Testis (tissue), 3 donors: ENCODE measurements around the gene CYFIP2. TPM values are rescaled to one million over a fixed set of nuclear protein-coding genes. Genes with fewer than 3 reads are reported as not detected.

Source experiments
- DNase-seq: peaks from one replicate; pipeline ENCODE4 v3.0.0-alpha.2; 2019
- H3K27ac ChIP-seq, 2 donors: fragments of 200-600 bp; sonication (generic); one replicate each; pipeline ENCODE4 v1.5.1; 2019
- H3K27me3 ChIP-seq: fragments of 200-600 bp; sonication (generic); one replicate; pipeline ENCODE4 v1.5.1; 2019
- H3K36me3 ChIP-seq: fragments of 200-600 bp; sonication (generic); one replicate; pipeline ENCODE4 v1.5.1; 2017; ENCODE audit warnings: low read depth; ENCODE audit errors: missing control alignments
- H3K4me1 ChIP-seq: fragments of 200-600 bp; sonication (generic); one replicate; pipeline ENCODE4 v1.5.1; 2019
- H3K4me3 ChIP-seq, 2 donors: fragments of 200-600 bp; sonication (generic); one replicate each; pipeline ENCODE4 v1.5.1; 2017 to 2019
- H3K9me3 ChIP-seq: fragments of 200-600 bp; sonication (generic); one replicate; pipeline ENCODE4 v1.5.1; 2017
- CTCF ChIP-seq, 3 experiments: fragments of 450-650 bp in 2 of 3; fragments of 200-600 bp in 1 of 3; sonication (generic) in 1 of 3; IDR thresholded peaks; one replicate each; pipeline ENCODE4 v1.5.1; 2016 to 2019; ENCODE audit warnings: antibody characterized with exemption in 3 of 3, mild to moderate bottlenecking in 2 of 3, moderate library complexity in 1 of 3
- POLR2A ChIP-seq: fragments of 450-650 bp; IDR thresholded peaks from one replicate; pipeline ENCODE4 v1.6.1; 2017; ENCODE audit warnings: antibody characterized with exemption, mild to moderate bottlenecking, moderate library complexity
- WGBS, 2 donors: methylation state at CpG; one replicate each; pipeline ENCODE4 v1.1.5; 2018; 5-methylcytosine and 5-hydroxymethylcytosine counted together
- intact Hi-C: fragments of 100-400 bp; cut with DNase I; formaldehyde crosslinking; loops from one replicate; pipeline ENCODE4 v1.15.1; 2023; ENCODE audit warnings: low total_unique reads
- polyA plus RNA-seq: library from polyadenylated mRNA; stranded (reverse); fragments of 350-450 nt; fragmentation: Illumina TruSeq; extraction: RNeasy Lipid Tissue Mini Kit (QIAGEN cat#74804); gene quantifications from one replicate; pipeline ENCODE4 v1.2.3, GENCODE V29; 2014; ENCODE audit warnings: low read depth, low replicate concordance; ENCODE audit not compliant: insufficient read depth
- total RNA-seq, 2 donors: library from RNA; depleted of rRNA; stranded (reverse); fragments of >200 nt; gene quantifications; one replicate each; pipeline ENCODE4 v1.2.3, GENCODE V29; 2016

The CYFIP2 gene
- total and polyA plus RNA-seq, 3 donors from 2014 or later = 21.7 to 41.4 (median 32.1) TPM

GRCh38 chr5:157221959-157222358 lies 44.0 kb upstream of the CYFIP2 start:
- Histone ChIP-seq H3K27ac (no peak overlapping the region), H3K4me3 (no peak overlapping the region), H3K27me3 (no peaks in the 10 kb centered on the region), H3K36me3 (no peaks in the 10 kb centered on the region), H3K9me3 (no peaks in the 10 kb centered on the region), H3K4me1 (no peaks in the 10 kb centered on the region)
- intact Hi-C loops = no loop called here
- TF ChIP-seq CTCF (IDR thresholded peaks at IDR 0.05) (no peak), POLR2A (no peak)
- no peak for DNase-seq
- WGBS, 2 donors = 94 to 95% methylated on average over 5 of the region's 5 CpGs

GRCh38 chr5:157222506-157223230 lies 43.3 kb upstream of the CYFIP2 start:
- TF ChIP-seq POLR2A = no peak
- no peak for TF ChIP-seq CTCF (IDR thresholded peaks at IDR 0.05)
- WGBS, 2 donors = 88 to 89% methylated on average over 10 of the region's 10 CpGs
- no peaks in the 10 kb centered on the region for H3K27me3 ChIP-seq
- no peaks in the 10 kb centered on the region for H3K4me1 ChIP-seq
- H3K9me3 ChIP-seq = no peaks in the 10 kb centered on the region
- H3K36me3 ChIP-seq = no peaks in the 10 kb centered on the region
- intact Hi-C loops = no loop called here
- DNase-seq = no peak
- H3K4me3 ChIP-seq = no peak overlapping the region
- H3K27ac ChIP-seq = no peak overlapping the region

GRCh38 chr5:157225469-157226422 lies 40.2 kb upstream of the CYFIP2 start:
- DNase-seq = no peak
- intact Hi-C loops = no loop called here
- Histone ChIP-seq H3K4me3 (no peak overlapping the region), H3K36me3 (no peaks in the 10 kb centered on the region), H3K27me3 (no peaks in the 10 kb centered on the region), H3K27ac (no peak overlapping the region), H3K9me3 (no peaks in the 10 kb centered on the region), H3K4me1 (no peaks in the 10 kb centered on the region)
- whole genome bisulfite sequencing, 2 donors = 83 to 90% methylated on average over 6 of the region's 6 CpGs
- TF ChIP-seq CTCF (IDR thresholded peaks at IDR 0.05) = no peak
- no peak for TF ChIP-seq POLR2A

GRCh38 chr5:157230610-157231009 lies 35.3 kb upstream of the CYFIP2 start:
- Histone ChIP-seq H3K4me1 (no peaks in the 10 kb centered on the region), H3K27me3 (no peaks in the 10 kb centered on the region), H3K4me3 (no peak overlapping the region)

More at GRCh38 chr5:157230610-157231009, 35.3 kb upstream of the CYFIP2 start:
- intact Hi-C loops = no loop called here
- no peaks in the 10 kb centered on the region for H3K36me3 ChIP-seq
- H3K9me3 ChIP-seq = no peaks in the 10 kb centered on the region
- DNase-seq = no peak
- no peak for TF ChIP-seq CTCF (IDR thresholded peaks at IDR 0.05)
- TF ChIP-seq POLR2A = no peak
- H3K27ac ChIP-seq = no peak overlapping the region
